ENCODE results near the gene C1R.
"Not testable (repeated sequence)": the region's sequence is repeated elsewhere in the genome, so short reads cannot be mapped to it uniquely, and the experiment has no call there.

Gene C1R

GRCh38 chr12:7059780-7060179 lies 32.5 kb downstream of the C1R start:
- no peak for TF ChIP-seq ZNF274 (IDR thresholded peaks at IDR 0.05; ENCODE audit: low read depth, low read length)
- no peak overlapping the region for H3K4me3 ChIP-seq (ENCODE audit: low read length)

GRCh38 chr12:7058850-7059395 lies 33.3 kb downstream of the C1R start:
- no peak for TF ChIP-seq ZNF274 (IDR thresholded peaks at IDR 0.05; ENCODE audit: low read depth, low read length)

GRCh38 chr12:7058163-7058845 lies 33.9 kb downstream of the C1R start:
- TF ChIP-seq ZNF274 (IDR thresholded peaks at IDR 0.05; ENCODE audit: low read depth, low read length), result no peak
- H3K4me3 ChIP-seq (ENCODE audit: low read length), result no peak overlapping the region

More at GRCh38 chr12:7058850-7059395, 33.3 kb downstream of the C1R start:
- H3K4me3 ChIP-seq (ENCODE audit: low read length), result no peak overlapping the region

GRCh38 chr12:7055736-7056135 lies 36.5 kb downstream of the C1R start:
- not testable (repeated sequence) for H3K4me3 ChIP-seq (ENCODE audit: low read length)

- H3K4me3 ChIP-seq (ENCODE audit: low read length), result no peak overlapping the region
- TF ChIP-seq ZNF274 (IDR thresholded peaks at IDR 0.05; ENCODE audit: low read depth, low read length), result no peak
Measured at GRCh38 chr12:7054925-7055324, 37.3 kb downstream of the C1R start.

- not testable (repeated sequence) for H3K4me3 ChIP-seq (ENCODE audit: low read length)
Measured at GRCh38 chr12:7049973-7050372, 42.3 kb downstream of the C1R start.

- not testable (repeated sequence) for H3K4me3 ChIP-seq (ENCODE audit: low read length)
Measured at GRCh38 chr12:7049445-7049951, 42.7 kb downstream of the C1R start.

- no peak for TF ChIP-seq ZNF274 (IDR thresholded peaks at IDR 0.05; ENCODE audit: low read depth, low read length)
- no peak overlapping the region for H3K4me3 ChIP-seq (ENCODE audit: low read length)
Measured at GRCh38 chr12:7047306-7047705, 44.9 kb downstream of the C1R start.

- no peak overlapping the region for H3K4me3 ChIP-seq (ENCODE audit: low read length)
- no peak for TF ChIP-seq ZNF274 (IDR thresholded peaks at IDR 0.05; ENCODE audit: low read depth, low read length)
Measured at GRCh38 chr12:7046383-7047105, 45.7 kb downstream of the C1R start.

GRCh38 chr12:7045913-7046312 lies 46.3 kb downstream of the C1R start:
- no peak for TF ChIP-seq ZNF274 (IDR thresholded peaks at IDR 0.05; ENCODE audit: low read depth, low read length)
- H3K4me3 ChIP-seq (ENCODE audit: low read length), result no peak overlapping the region

GRCh38 chr12:7042842-7043241 lies 49.4 kb downstream of the C1R start:
- TF ChIP-seq ZNF274 (IDR thresholded peaks at IDR 0.05; ENCODE audit: low read depth, low read length), result no peak
- H3K4me3 ChIP-seq (ENCODE audit: low read length), result no peak overlapping the region

GRCh38 chr12:7039403-7039802 lies 52.8 kb downstream of the C1R start:
- H3K4me3 ChIP-seq (ENCODE audit: low read length), result no peak overlapping the region
- TF ChIP-seq ZNF274 (IDR thresholded peaks at IDR 0.05; ENCODE audit: low read depth, low read length), result no peak

GRCh38 chr12:7038591-7038990 lies 53.7 kb downstream of the C1R start:
- TF ChIP-seq ZNF274 (IDR thresholded peaks at IDR 0.05; ENCODE audit: low read depth, low read length), result no peak
- no peak overlapping the region for H3K4me3 ChIP-seq (ENCODE audit: low read length)

- H3K4me3 ChIP-seq (ENCODE audit: low read length), result not testable (repeated sequence)
Measured at GRCh38 chr12:7037411-7037810, 54.8 kb downstream of the C1R start.

- TF ChIP-seq ZNF274 (IDR thresholded peaks at IDR 0.05; ENCODE audit: low read depth, low read length), result no peak
Measured at GRCh38 chr12:7035463-7035862, 56.8 kb downstream of the C1R start.

More at GRCh38 chr12:7035463-7035862, 56.8 kb downstream of the C1R start:
- no peak overlapping the region for H3K4me3 ChIP-seq (ENCODE audit: low read length)

All from GM08714 (cell line).